K562 (cell line): Measurements from ENCODE around the gene HRAS.

ENCODE experiments used
- ARID2 ChIP-seq: fragments of 450-650 bp; IDR thresholded peaks from 2 replicates; pipeline ENCODE4 v1.6.1; 2017; ENCODE audit warnings: antibody characterized with exemption, mild to moderate bottlenecking
- ATF3 ChIP-seq, 2 experiments: fragments of 450-650 bp in 1 of 2; sonication (generic) in 1 of 2; formaldehyde crosslinking in 1 of 2; IDR thresholded peaks in 1 of 2; conservative IDR thresholded peaks in 1 of 2; 2 replicates each; pipeline versions ENCODE4 v1.6.1 to v1.8.1; 2016 to 2023; ENCODE audit warnings: mild to moderate bottlenecking in 2 of 2, moderate library complexity in 2 of 2, inconsistent platforms in 1 of 2, missing genetic modification reagents in 1 of 2
- CREBBP ChIP-seq: IDR thresholded peaks from one replicate; pipeline ENCODE4 v1.6.1; 2012; ENCODE audit warnings: low read depth, mild to moderate bottlenecking, control low read depth, inconsistent platforms, low read length
- CTCF ChIP-seq, 3 experiments: IDR thresholded peaks in 2 of 3; conservative IDR thresholded peaks in 1 of 3; 2 replicates each; pipeline ENCODE4 v1.5.1; 2011 to 2012; ENCODE audit warnings: low read length in 3 of 3, mild to moderate bottlenecking in 3 of 3, control low read depth in 2 of 3, improper control_type of control experiment in 1 of 3, inconsistent platforms in 1 of 3, low read depth in 1 of 3, mixed read lengths in 1 of 3, moderate library complexity in 1 of 3; ENCODE audit not compliant: insufficient read depth in 2 of 3
- POLR2AphosphoS5 ChIP-seq: IDR thresholded peaks from 2 replicates; pipeline ENCODE4 v1.6.1; 2011; ENCODE audit warnings: mild to moderate bottlenecking, low read depth, low read length, moderate library complexity; ENCODE audit not compliant: control insufficient read depth, insufficient read depth
- RAD21 ChIP-seq, 2 experiments: fragments of 250-450 bp in 1 of 2; fragments of 450-650 bp in 1 of 2; sonication (Bioruptor Pico) in 1 of 2; formaldehyde crosslinking in 1 of 2; IDR thresholded peaks in 1 of 2; conservative IDR thresholded peaks in 1 of 2; 2 replicates each; pipeline versions ENCODE4 v1.4.0 to v1.8.0; 2020 to 2022; ENCODE audit warnings: mild to moderate bottlenecking in 2 of 2, moderate library complexity in 1 of 2
- REST ChIP-seq, 2 experiments: fragments of 450-650 bp; formaldehyde crosslinking in 1 of 2; IDR thresholded peaks; 2 replicates each; pipeline versions ENCODE4 v1.4.0 to v1.6.1; 2014 to 2020; ENCODE audit warnings: mild to moderate bottlenecking in 2 of 2, borderline replicate concordance in 1 of 2, low read depth in 1 of 2
- ZNF699 ChIP-seq: fragments of 250-450 bp; sonication (Bioruptor Pico); IDR thresholded peaks from 2 replicates; pipeline ENCODE4 v1.8.0; 2021; ENCODE audit warnings: mild to moderate bottlenecking, moderate library complexity; ENCODE audit not compliant: insufficient replicate concordance

GRCh38 chr11:488992-489391, 46.4 kb downstream of the HRAS start:
- TF ChIP-seq CTCF (IDR thresholded peaks at IDR 0.05 in 2 of 3, conservative IDR thresholded peaks at IDR 0.05 in 1 of 3; ENCODE audit: insufficient read depth in 2 of 3, low read depth in 1 of 3, low read length in 3 of 3), result no peak
- no peak for TF ChIP-seq RAD21 (CRISPR knock-in tag; conservative IDR thresholded peaks at IDR 0.05 in 1 of 2, IDR thresholded peaks at IDR 0.05 in 1 of 2)
- TF ChIP-seq REST (IDR thresholded peaks at IDR 0.05; ENCODE audit: borderline replicate concordance), result no peak
- TF ChIP-seq REST (CRISPR knock-in tag; IDR thresholded peaks at IDR 0.05; ENCODE audit: low read depth), result no peak
- TF ChIP-seq ATF3 (IDR thresholded peaks at IDR 0.05), result no peak
- no peak for TF ChIP-seq ATF3 (CRISPR knock-in tag; conservative IDR thresholded peaks at IDR 0.05)
- TF ChIP-seq ARID2, result no peak
- no peak for TF ChIP-seq ZNF699 (CRISPR knock-in tag)
- no peak for TF ChIP-seq POLR2AphosphoS5
- TF ChIP-seq CREBBP, result no peak
